WI38 (cell line): ENCODE results near the gene NOD2.

Source experiments
- H3K4me3 ChIP-seq: 2 replicates; pipeline ENCODE4 v1.5.1; 2011; ENCODE audit warnings: low read depth, mild to moderate bottlenecking, control low read depth, low read length
- CTCF ChIP-seq: IDR thresholded peaks from 2 replicates; pipeline ENCODE4 v1.5.1; 2012; ENCODE audit warnings: low read depth, mild to moderate bottlenecking, control low read depth, low read length

The NOD2 gene

GRCh38 chr16:50774405-50774804 lies 81.0 kb downstream of the NOD2 start:
- no peak for TF ChIP-seq CTCF
- H3K4me3 ChIP-seq: no peak overlapping the region

DNA sequence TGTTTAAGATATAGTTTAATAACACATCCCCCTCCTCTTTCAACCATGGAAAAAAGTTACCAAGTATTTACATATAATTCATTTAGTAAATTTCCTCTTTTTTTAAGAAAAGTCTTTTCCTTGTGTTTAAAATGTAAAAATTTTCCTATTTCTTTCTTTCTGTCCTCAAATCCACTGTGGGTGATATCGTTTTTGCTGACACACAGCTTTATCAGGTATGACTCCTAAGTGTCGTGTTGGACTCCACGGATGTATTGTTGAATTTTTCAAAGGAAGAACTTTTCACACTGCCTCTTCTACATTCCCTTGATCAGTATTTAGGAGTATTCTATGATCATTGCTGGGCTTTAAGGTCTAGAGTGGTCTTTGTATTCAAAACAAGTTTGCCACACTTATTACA lies 81.6 kb downstream of the NOD2 start:
- no peak overlapping the region for H3K4me3 ChIP-seq
- TF ChIP-seq CTCF: no peak

GRCh38 chr16:50776037-50776436 lies 82.6 kb downstream of the NOD2 start:
- no peak overlapping the region for H3K4me3 ChIP-seq
- TF ChIP-seq CTCF: no peak

DNA sequence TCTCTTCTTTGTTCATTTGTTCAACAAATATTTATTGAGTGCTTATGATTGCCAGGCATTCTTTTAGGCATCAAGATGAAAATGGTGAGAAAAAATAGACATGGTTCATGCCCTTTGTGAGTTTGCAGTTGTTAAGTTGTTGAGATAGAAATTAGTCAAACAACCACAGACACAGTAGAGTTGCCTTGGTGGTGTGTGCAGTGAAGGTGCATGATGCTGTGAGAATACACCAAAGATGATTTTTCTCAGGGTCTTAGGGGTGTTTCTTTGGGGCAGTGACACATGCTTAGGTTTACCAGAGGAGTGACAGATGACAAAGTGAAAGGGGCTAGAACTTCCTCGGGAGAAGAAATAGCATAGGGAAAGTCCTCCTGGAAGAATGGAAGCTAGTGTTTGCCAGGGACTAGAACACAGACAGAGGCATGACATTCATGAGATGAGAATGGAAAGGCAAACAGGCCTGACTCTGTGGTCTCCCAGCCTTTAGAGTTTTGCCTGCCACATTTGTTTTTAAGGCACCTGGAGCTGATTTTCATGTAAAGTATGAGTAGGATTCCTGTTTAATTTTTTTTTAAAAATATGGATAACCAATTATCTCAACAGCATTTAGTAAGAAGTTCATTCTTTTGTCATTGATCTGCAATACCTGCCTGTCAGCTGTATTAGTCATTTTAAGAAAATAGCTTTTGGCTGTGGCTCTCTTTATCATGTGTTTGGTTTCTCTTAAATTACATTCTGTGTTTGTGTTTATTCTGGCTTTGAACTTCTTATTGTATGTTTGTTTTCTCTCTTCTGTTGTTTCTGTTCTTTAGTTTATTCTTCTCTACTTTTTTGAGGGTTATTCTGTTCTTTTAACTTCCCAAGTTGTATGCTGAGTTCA lies 85.1 kb downstream of the NOD2 start:
- no peak for TF ChIP-seq CTCF

DNA sequence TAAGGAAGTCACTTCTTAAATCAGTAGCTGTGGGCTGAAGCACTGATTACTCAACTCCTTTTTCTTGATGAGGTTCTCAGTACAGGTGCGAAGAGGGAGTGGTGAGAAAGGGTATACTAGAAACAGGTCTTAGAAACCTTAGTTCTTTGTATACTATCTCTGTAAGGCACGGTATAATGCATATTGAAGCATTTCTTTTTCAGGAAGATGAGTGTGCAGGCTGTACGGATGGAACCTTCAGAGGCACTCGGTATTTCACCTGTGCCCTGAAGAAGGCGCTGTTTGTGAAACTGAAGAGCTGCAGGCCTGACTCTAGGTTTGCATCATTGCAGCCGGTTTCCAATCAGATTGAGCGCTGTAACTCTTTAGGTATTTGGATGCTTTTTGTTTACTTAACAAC lies 87.6 kb downstream of the NOD2 start:
- no peak for TF ChIP-seq CTCF

More for the DNA sequence above, 85.1 kb downstream of the NOD2 start:
- no peak overlapping the region for H3K4me3 ChIP-seq

DNA sequence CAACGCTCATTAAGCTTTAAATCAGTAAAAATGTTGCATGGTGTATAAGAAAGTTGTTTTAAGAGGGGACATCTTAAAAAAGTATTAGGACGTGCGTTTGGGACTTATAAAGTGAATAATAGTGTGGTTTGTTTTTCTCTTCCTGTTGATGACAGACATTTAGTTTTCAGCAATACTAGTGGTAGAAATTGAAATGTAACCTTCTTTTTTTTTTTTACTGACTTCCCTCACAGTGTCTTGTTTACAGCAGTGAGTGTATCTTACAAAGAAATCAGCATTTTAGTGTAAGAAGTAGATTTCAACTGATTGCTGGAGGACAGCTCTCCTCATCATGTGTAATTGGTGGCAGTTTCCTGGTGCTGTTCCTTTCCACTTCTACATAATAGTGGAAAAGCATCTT lies 88.1 kb downstream of the NOD2 start:
- H3K4me3 ChIP-seq: no peak overlapping the region
- no peak for TF ChIP-seq CTCF

More for the DNA sequence above, 87.6 kb downstream of the NOD2 start:
- no peak overlapping the region for H3K4me3 ChIP-seq
